ENCODE data around the gene IL18.
"Not testable (repeated sequence)": the region's sequence is repeated elsewhere in the genome, so short reads cannot be mapped to it uniquely, and the experiment has no call there.

Gene IL18

DNA sequence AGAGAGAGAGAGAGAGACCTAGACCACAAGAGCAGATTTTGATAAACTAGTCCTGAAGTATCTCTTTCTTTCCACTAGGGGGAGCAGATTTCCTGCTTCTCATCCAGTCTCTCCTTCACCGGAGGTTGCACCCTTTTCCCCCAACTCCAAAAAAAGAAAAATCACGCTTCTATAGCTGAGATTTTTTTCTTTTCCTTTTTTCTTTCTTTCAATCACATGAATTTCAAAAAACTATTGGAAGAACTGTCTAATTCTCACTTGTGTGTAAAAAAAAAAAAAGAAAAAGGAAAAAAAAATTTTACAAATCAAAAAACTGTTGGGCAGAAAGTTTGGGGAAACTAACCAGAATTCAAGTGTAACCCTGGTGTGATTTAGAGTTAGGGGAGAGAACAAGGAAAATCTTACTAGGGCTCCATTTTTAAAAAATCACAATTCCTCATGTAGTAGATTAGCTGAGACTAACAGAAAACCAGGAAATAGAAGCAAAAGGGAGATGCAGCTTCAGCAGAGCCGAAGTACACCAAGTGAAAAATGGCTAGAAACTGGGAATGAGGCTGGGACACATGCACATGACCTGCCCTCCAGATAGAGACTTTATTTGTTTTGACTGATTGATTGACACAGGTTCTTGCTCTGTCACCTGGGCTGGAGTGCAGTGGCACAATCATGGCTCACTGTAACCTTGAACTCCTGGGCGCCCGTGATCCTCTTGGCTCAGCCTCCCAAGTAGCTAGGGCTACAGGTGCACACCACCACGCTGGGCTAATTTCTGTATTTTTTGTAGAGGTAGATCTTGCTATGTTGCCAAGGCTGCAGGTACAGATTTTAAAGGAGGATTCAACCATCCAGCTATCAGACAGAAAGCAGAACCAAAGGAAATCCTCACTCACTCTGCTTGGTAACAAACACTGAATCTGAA, 50.1 kb downstream of the IL18 start:
- no peak for DNase-seq

DNA sequence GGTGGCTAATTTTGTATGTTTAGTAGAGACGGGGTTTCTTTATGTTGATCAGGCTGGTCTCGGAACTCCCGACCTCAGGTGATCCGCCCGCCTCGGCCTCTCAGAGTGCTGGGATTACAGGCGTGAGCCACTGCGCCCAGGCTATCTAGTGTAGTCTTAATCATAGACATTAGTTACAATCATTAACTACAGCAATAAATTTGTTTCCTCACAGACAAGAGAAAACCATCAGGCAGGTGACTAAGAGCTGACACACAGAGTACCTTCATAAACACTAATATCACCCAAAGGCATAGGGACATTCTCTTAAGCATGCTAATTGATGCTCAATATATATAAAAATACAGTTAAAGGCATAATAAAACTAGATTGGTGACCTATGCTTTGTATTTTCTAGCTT, 57.8 kb downstream of the IL18 start:
- no peak for DNase-seq

DNA sequence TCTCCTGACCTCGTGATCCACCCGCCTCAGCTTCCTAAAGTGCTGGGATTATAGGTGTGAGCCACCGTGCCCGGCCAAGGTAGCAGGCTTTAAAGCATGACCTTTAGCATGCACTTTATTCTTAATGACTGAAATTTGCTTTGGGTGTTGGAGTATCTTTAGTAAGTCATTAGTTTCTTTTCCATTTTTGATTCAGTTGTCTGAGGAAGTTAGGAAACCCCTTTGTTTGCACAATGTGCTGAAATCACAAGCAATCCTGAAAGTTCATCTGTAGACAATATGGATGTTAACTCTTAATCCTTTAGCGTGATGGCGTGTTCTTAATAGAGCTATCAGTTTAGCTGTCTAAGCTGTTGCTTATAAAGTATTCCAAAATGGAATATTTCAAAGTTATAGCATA, 60.4 kb downstream of the IL18 start:
- DNase-seq = no peak

DNA sequence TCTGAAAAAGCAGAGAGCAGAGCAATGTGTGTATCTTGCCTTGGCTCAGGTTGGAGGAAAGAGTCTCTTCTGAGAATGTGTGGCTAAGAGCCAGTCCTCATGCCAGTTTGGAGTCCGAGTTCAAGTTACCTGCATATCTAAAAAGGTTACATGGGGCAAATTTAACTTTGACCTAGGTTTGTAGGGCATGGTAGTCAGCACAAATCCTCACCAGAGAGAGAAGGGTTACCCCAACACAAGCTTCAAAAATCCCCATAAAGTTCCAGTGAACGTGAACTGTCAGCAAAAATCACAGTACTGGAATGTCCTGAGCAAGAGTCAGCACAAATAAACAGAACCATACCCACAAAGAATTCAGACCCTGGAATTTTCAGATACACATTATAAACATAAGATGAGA, 63.4 kb downstream of the IL18 start:
- DNase-seq = no peak

DNA sequence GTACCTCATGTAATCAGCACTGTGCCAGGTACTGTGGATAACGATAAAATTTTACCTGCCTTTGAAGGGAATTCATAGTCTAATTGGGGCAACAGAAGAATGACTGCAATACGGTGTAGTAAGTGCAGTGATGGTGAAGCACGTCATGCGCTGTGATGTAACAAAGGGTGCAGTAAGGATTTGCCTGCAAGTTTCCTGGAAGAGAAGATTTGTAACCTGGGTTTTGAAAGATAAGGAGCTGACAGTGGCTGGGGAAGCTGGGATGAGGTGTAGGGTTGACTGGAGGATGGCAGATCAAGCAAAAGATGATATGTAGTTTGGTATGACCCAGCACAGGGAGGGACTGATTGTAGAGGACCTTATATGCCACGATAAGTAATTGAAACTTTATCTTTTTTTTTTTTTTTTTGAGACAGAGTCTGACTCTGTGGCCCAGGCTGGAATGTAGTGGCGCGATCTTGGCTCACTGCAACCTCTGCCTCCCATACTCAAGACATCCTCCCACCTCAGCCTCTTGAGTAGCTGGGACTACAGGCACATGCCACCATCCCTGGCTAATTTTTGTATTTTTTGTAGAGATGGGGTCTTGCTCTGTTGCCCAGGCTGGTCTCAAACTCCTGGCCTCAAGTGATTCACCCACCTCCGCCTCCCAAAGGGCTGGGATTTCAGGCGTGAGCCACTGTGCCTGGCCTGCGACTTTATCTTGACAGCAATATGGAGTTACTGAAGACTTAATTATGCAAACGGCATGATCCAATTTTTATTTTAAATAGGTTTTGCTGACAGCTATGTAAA, 66.0 kb downstream of the IL18 start:
- DNase-seq = no peak

DNA sequence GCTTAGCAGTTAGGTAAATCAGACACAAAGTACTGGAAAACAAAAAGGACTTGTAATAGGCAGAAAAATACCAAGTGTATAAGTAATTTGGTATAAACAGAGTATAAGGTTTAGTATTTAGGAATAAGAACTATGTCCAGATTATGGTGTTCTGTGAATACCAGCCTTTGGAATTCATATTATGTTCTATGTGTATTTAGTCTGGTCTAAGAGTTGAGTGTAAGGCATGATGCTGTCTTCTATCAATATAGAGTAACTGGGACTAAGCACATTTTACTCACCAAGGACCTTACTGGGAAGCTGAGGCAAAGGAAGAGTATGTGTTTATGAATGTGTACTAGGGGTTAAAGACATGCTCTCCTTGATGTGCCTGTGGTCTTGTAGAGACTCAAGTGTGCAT, 67.7 kb downstream of the IL18 start:
- no peak for DNase-seq

DNA sequence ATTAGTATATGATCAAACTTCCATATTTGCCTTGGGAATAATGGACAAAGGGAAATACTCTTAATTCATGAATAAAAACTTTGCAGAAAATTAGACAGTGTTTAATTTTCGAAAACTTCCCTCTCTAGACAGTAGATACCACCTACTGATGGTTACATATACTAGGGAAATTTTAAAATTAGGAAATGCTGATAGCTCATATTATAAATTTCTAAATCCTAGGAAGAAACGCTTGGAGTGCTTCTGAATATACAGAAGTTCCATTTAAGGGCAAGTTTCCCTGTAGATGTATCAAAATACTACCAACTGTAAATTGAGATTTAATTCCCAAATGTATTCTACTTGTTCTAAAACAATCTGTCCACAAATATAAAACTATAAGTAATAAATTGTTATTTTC, 68.6 kb downstream of the IL18 start:
- DNase-seq = not testable (repeated sequence)
